ENCODE results near the gene NKD1. TPM values are rescaled to one million over a fixed set of nuclear protein-coding genes. Genes with fewer than 3 reads are reported as not detected.

Gene NKD1
- total and polyA plus RNA-seq, 2 of the 8 experiments (the other 6 are each of a cell fraction or from before 2014, with no cell fraction given): 0.70 to 4.5 TPM

DNA sequence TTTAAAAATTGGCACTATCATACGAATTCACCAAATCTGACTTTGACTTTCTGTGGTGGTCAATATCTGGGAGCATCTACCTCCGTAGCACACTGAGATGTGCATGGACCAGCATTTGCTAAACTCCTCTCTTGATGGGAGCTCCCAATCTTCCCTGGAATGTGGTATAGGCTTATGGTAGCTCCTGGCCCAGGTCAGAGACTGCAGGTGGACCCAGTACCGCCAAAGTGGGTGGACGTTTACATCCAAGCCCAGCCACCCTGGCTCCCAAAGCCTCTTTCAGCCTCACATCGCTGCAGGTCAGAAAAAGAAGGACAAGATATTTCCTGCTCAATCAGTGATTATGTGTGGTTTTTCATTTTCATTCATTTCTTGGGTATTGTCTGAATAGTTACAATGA lies 43.1 kb upstream of the NKD1 start (continued):
- TF ChIP-seq RXRA (IDR thresholded peaks at IDR 0.05; ENCODE audit: insufficient read depth, low read depth, low read length) (no peak), GABPA (IDR thresholded peaks at IDR 0.05; ENCODE audit: borderline replicate concordance, insufficient read depth, low read length) (no peak), EZH2 (IDR thresholded peaks at IDR 0.05; ENCODE audit: low read depth, low read length, severe bottlenecking) (no peak)

Data from H1 (cell line).